ENCODE results near the gene CACHD1. TPM values are rescaled to one million over a fixed set of nuclear protein-coding genes. Genes with fewer than 3 reads are reported as not detected.
A peak's percentile ranks its signal among the peaks of the same experiment; 100 is the strongest.

Gene CACHD1
- total RNA-seq, 2 donors from 2014 or later = 8.6 to 12.9 TPM

DNA sequence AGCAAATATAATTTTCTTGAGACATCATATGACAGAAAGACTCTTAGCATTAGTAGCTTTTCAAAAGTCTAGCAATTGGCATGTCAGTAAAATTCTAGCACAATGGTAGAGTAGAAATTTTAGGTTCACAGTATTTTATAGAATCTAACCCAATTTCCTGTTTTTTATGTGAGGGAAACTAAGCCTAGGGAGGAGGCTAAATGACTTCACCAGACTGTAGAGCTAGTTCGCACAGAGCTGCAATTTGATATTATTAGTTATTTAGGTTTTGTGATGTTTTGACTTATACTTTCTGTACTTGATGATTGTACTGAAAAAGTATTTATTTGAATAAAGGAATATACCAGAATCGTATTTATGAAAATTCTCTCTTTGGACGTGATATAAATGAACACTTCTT is 68.5 kb downstream of the CACHD1 start:
- no peak for ATAC-seq
- DNase-seq = no peak
- intact Hi-C loops (cut with DNase I) = no loop called here
- H3K27ac ChIP-seq = no peak overlapping the region
- no peaks in the 10 kb centered on the region for H3K9me3 ChIP-seq
- 82 to 86% methylated on average over 3 of the region's 3 CpGs for WGBS, 2 donors
- TF ChIP-seq, protein P1, sequence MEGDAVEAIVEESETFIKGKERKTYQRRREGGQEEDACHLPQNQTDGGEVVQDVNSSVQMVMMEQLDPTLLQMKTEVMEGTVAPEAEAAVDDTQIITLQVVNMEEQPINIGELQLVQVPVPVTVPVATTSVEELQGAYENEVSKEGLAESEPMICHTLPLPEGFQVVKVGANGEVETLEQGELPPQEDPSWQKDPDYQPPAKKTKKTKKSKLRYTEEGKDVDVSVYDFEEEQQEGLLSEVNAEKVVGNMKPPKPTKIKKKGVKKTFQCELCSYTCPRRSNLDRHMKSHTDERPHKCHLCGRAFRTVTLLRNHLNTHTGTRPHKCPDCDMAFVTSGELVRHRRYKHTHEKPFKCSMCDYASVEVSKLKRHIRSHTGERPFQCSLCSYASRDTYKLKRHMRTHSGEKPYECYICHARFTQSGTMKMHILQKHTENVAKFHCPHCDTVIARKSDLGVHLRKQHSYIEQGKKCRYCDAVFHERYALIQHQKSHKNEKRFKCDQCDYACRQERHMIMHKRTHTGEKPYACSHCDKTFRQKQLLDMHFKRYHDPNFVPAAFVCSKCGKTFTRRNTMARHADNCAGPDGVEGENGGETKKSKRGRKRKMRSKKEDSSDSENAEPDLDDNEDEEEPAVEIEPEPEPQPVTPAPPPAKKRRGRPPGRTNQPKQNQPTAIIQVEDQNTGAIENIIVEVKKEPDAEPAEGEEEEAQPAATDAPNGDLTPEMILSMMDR (IDR thresholded peaks at IDR 0.05) = no peak
- no peak for TF ChIP-seq POLR2A (IDR thresholded peaks at IDR 0.05)
- H3K36me3 ChIP-seq (replicated peaks in 1 of 2; ENCODE audit: insufficient read depth in 1 of 2, low read depth in 2 of 2) = no peaks in the 10 kb centered on the region
- no peaks in the 10 kb centered on the region for H3K27me3 ChIP-seq
- H3K4me3 ChIP-seq = no peak overlapping the region
- peaks cover 50% of the 10 kb centered on the region for H3K4me1 ChIP-seq

GRCh38 chr1:64539289-64539688 is 69.4 kb downstream of the CACHD1 start:
- H3K36me3 ChIP-seq (replicated peaks in 1 of 2; ENCODE audit: insufficient read depth in 1 of 2, low read depth in 2 of 2) = no peaks in the 10 kb centered on the region
- no peaks in the 10 kb centered on the region for H3K27me3 ChIP-seq
- intact Hi-C loops (cut with DNase I) = no loop called here
- no peak for TF ChIP-seq POLR2A (IDR thresholded peaks at IDR 0.05)
- TF ChIP-seq, protein P1 (IDR thresholded peaks at IDR 0.05) = no peak
- ATAC-seq (no peak), DNase-seq (no peak)
- 47 to 50% methylated on average over 3 of the region's 3 CpGs for WGBS, 2 donors
- peaks cover 50% of the 10 kb centered on the region for H3K4me1 ChIP-seq
- no peak overlapping the region for H3K4me3 ChIP-seq
- H3K9me3 ChIP-seq = no peaks in the 10 kb centered on the region
- peak overlapping the region in 1 of 4 donors; percentile 17 for H3K27ac ChIP-seq

DNA sequence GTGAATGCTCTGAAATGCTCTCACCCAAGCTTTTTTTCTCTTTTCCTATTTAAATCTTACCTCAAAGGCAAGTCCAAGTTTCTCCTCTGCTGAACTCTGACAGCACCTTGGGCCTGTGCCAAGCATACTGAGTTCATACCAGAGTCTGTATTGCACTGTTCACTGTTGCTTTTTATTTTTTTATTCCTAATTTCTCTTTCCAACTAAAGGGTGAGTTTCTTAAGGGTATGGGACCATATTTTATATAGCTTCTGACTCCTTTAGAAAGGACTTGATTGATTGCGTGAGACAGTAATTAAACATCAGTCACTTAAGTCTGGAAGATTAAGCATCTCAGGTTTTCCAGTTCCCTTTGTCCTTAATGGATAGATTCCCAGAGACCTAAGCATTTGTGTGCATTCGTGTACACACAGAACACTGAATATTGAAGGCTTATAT is 69.9 kb downstream of the CACHD1 start:
- Histone ChIP-seq H3K36me3 (replicated peaks in 1 of 2; ENCODE audit: insufficient read depth in 1 of 2, low read depth in 2 of 2) (no peaks in the 10 kb centered on the region), H3K4me3 (no peak overlapping the region), H3K9me3 (no peaks in the 10 kb centered on the region), H3K27me3 (no peaks in the 10 kb centered on the region), H3K4me1 (peaks cover 50% of the 10 kb centered on the region), H3K27ac (peak overlapping the region in 3 of 4 donors; percentile 1 to 17 (median 6))
- intact Hi-C loops (cut with DNase I) = no loop called here
- TF ChIP-seq POLR2A (IDR thresholded peaks at IDR 0.05) = no peak
- TF ChIP-seq, protein P1 (IDR thresholded peaks at IDR 0.05) = no peak
- ATAC-seq (no peak), DNase-seq (peak; percentile 80 to 90 (median 86))
- 52 to 62% methylated on average over 2 of the region's 2 CpGs for WGBS, 2 donors

DNA sequence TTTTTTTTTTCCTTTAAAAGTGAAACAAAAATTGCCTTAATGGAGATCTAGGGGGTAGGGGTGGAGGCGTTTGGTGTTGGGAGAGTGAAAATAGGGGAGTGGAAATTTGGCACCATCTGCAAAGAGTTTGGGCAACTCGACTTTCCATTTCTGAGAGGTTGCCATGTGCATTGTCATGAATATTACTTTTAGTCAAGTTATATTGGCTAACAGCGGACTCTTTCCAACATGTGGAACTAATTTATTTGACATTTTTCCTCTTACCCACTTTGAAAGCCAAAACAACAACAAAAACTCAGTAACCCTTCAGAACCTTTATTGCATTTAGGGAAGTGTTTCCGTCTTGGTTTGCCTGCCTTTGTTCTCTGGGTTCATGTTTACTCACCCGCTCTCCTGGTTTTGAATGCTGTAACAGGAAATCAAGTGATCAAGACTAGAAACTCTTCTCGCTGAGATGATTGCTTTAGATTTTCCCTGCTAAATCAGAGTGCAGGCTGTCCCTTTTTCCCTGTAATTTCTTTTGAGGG is 70.4 kb downstream of the CACHD1 start:
- no peaks in the 10 kb centered on the region for H3K36me3 ChIP-seq (replicated peaks in 1 of 2; ENCODE audit: insufficient read depth in 1 of 2, low read depth in 2 of 2)
- WGBS, 2 donors = 61 to 63% methylated on average over 6 of the region's 6 CpGs
- DNase-seq (no peak), ATAC-seq (no peak)
- no peak overlapping the region for H3K4me3 ChIP-seq
- H3K9me3 ChIP-seq = no peaks in the 10 kb centered on the region
- peak overlapping the region in 3 of 4 donors; percentile 1 to 17 (median 6) for H3K27ac ChIP-seq
- no peaks in the 10 kb centered on the region for H3K27me3 ChIP-seq
- intact Hi-C loops (cut with DNase I) = no loop called here
- TF ChIP-seq, protein P1 (IDR thresholded peaks at IDR 0.05) = no peak
- no peak for TF ChIP-seq POLR2A (IDR thresholded peaks at IDR 0.05)
- H3K4me1 ChIP-seq = peaks cover 47% of the 10 kb centered on the region

DNA sequence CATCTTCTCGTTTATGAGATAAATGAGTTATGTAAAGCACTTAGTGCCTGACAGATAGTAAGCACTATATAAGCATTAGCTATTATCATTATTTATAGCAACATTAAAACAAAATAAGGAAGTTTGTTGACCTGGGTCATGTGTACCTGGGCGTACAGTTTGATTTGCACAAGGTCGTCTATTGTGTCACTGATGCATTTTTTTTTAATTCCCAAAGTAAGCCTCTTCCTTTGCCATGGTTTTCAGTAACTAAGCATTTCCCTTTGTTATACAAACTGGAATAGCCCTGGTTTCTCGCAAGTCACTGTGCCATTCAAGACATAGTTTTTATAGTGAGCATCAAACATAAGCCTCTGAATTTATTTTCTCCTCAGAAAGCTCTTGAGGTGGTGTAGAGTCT is 72.2 kb downstream of the CACHD1 start:
- peaks cover 29% of the 10 kb centered on the region for H3K4me1 ChIP-seq
- no peaks in the 10 kb centered on the region for H3K9me3 ChIP-seq
- intact Hi-C loops (cut with DNase I) = no loop called here
- 36 to 50% methylated on average over 4 of the region's 4 CpGs for WGBS, 2 donors
- DNase-seq = no peak
- no peaks in the 10 kb centered on the region for H3K27me3 ChIP-seq
- TF ChIP-seq POLR2A (IDR thresholded peaks at IDR 0.05) = no peak
- TF ChIP-seq, protein P1 (IDR thresholded peaks at IDR 0.05) = no peak
- no peak for ATAC-seq
- no peak overlapping the region for H3K27ac ChIP-seq
- H3K4me3 ChIP-seq = no peak overlapping the region
- no peaks in the 10 kb centered on the region for H3K36me3 ChIP-seq (replicated peaks in 1 of 2; ENCODE audit: insufficient read depth in 1 of 2, low read depth in 2 of 2)

Measured in body of pancreas (tissue), 4 donors.